ENCODE data around the gene VPS37B. TPM values are rescaled to one million over a fixed set of nuclear protein-coding genes. Genes with fewer than 3 reads are reported as not detected.

Gene VPS37B
- total and polyA plus RNA-seq, 2 of the 8 experiments (the other 6 are each of a cell fraction or from before 2014, with no cell fraction given), result 11.9 to 15.7 TPM

DNA sequence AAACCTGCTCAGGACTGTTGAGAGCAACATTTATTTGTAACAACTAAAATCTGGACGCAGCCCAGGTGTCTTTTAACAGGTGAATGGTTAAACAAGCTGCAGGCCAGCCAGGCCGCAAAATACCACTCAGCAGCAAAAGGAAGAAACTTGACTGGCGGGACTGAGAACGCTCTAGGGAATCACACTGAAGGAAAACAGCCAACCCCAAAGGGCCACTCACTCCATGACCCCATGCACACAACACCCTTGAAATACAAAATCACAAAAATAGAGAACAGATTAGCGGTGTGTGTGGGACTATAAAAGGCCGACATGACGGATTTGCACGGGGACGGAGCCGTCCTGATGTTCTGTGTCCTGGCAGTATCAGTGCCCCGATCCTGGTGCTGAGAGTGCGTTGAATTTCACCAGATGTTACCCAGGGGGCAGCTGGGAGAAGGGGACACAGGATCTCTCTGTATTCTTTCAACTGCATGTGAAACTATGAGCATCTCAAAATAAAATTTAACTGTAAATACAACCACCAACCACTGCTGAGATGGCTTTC lies 23.0 kb downstream of the VPS37B start:
- Histone ChIP-seq H3K4ac (replicated peaks; ENCODE audit: insufficient read length, low read depth, low read length) (no peak overlapping the region), H3K23ac (ENCODE audit: insufficient read length) (no peak overlapping the region), H3K9ac (replicated peaks in 1 of 4; ENCODE audit: extremely low read depth in 1 of 4, low read depth in 3 of 4, low read length in 3 of 4) (no peak overlapping the region), H3K4me3 (ENCODE audit: extremely low read depth in 1 of 4, insufficient read depth in 2 of 4, low read depth in 3 of 4, low read length in 4 of 4) (no peak overlapping the region), H4K20me1 (replicated peaks in 1 of 2; ENCODE audit: control insufficient read depth in 1 of 2, insufficient read depth in 2 of 2, low read length in 2 of 2) (peaks cover 57 to 80% of the 10 kb centered on the region in 2 experiments), H2AK5ac (ENCODE audit: low read depth, low read length) (peak overlapping the region; percentile 85; the same call in 1 of the 2 replicates), H3K4me1 (replicated peaks in 1 of 4; ENCODE audit: control insufficient read depth in 3 of 4, insufficient read depth in 4 of 4, low read length in 3 of 4) (peaks cover 6 to 25% (median 9%) of the 10 kb centered on the region in 4 experiments), H2BK15ac (ENCODE audit: low read length) (no peak overlapping the region), H3K23me2 (ENCODE audit: low read depth, low read length) (no peaks in the 10 kb centered on the region), H3K27ac (ENCODE audit: low read depth, low read length) (no peak overlapping the region), H3K56ac (replicated peaks; ENCODE audit: insufficient read length, low read depth, low read length) (no peak overlapping the region), H2BK12ac (ENCODE audit: low read depth, low read length) (peak overlapping the region; percentile 75; the same call in 1 of the 2 replicates), H3K79me1 (ENCODE audit: low read depth, low read length) (peaks cover 4% of the 10 kb centered on the region), H2BK5ac (ENCODE audit: low read depth, low read length) (no peak overlapping the region), H2BK20ac (ENCODE audit: low read length) (no peak overlapping the region), H3K9me3 (ENCODE audit: insufficient read depth in 2 of 2, low read depth in 1 of 2, low read length in 1 of 2) (no peaks in the 10 kb centered on the region), H3K18ac (ENCODE audit: extremely low read depth, low read length) (no peak overlapping the region), H4K8ac (ENCODE audit: extremely low read depth, insufficient read depth, low read length) (0 out of 2 replicates have a peak overlapping the region, but pooled peaks have one; percentile 81), H3K36me3 (ENCODE audit: control insufficient read depth in 2 of 4, insufficient read depth in 4 of 4, low read length in 3 of 4) (peaks cover 0 to 21% (median 8%) of the 10 kb centered on the region in 4 experiments; a peak in 4 of 8 replicates), H2AFZ (ENCODE audit: low read length) (no peak overlapping the region), H2BK120ac (replicated peaks; ENCODE audit: low read depth, low read length) (no peak overlapping the region), H4K91ac (replicated peaks; ENCODE audit: insufficient read length, low read length) (no peak overlapping the region), H4K5ac (ENCODE audit: insufficient read length, low read depth, low read length) (no peak overlapping the region), H3K4me2 (ENCODE audit: insufficient read depth in 1 of 2, low read depth in 2 of 2, low read length in 2 of 2) (no peak overlapping the region), H3K14ac (ENCODE audit: insufficient read length) (no peak overlapping the region), H3K79me2 (ENCODE audit: control insufficient read depth in 1 of 2, insufficient read depth in 2 of 2, low read length in 2 of 2) (no peaks in the 10 kb centered on the region), H3K27me3 (replicated peaks in 1 of 4; ENCODE audit: control insufficient read depth in 3 of 4, extremely low read depth in 1 of 4, insufficient read depth in 3 of 4, low read length in 3 of 4) (peaks cover 52 to 99% (median 97%) of the 10 kb centered on the region in 4 experiments)
- FAIRE-seq (no peak), DNase-seq (ENCODE audit: low read depth in 1 of 2, low spot score in 2 of 2) (no peak)
- ChIA-PET POLR2A (ENCODE audit: partially characterized antibody) (interaction anchor here (1.0 to 1.9 kb wide), 8 partner anchors 8 to 106 kb away, joined by 3 to 8 read pairs (median 5); no protein-coding TSS in a partner anchor), CTCF (ENCODE audit: partially characterized antibody) (interaction anchor here (1.4 to 20.1 kb wide), 5 partner anchors 8 to 365 kb away, joined by 3 to 473 read pairs (median 18); no protein-coding TSS in a partner anchor)
- WGBS, 2 experiments (ENCODE audit: extremely low coverage in 1 of 2, insufficient coverage in 1 of 2, insufficient read length in 1 of 2, insufficient replicate concordance in 2 of 2, low coverage in 1 of 2, low lambda C conversion rate in 2 of 2, missing lambda C conversion rate in 1 of 2), result 66% methylated on average over 12 of the region's 12 CpGs; no CpG with 5 or more reads in 1 of the 2 experiments
- TF ChIP-seq JUND (IDR thresholded peaks at IDR 0.05; ENCODE audit: low read length), result no peak
- TF ChIP-seq, protein P1, sequence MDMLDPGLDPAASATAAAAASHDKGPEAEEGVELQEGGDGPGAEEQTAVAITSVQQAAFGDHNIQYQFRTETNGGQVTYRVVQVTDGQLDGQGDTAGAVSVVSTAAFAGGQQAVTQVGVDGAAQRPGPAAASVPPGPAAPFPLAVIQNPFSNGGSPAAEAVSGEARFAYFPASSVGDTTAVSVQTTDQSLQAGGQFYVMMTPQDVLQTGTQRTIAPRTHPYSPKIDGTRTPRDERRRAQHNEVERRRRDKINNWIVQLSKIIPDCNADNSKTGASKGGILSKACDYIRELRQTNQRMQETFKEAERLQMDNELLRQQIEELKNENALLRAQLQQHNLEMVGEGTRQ (IDR thresholded peaks at IDR 0.05; ENCODE audit: low read length), result no peak
- TF ChIP-seq, protein P2, sequence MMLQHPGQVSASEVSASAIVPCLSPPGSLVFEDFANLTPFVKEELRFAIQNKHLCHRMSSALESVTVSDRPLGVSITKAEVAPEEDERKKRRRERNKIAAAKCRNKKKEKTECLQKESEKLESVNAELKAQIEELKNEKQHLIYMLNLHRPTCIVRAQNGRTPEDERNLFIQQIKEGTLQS (IDR thresholded peaks at IDR 0.05; ENCODE audit: insufficient read depth, low read depth, low read length), result no peak
- no peak for TF ChIP-seq YY1 (IDR thresholded peaks at IDR 0.05; ENCODE audit: low read depth, low read length)
- TF ChIP-seq RFX5 (IDR thresholded peaks at IDR 0.05; ENCODE audit: borderline replicate concordance, low read depth, low read length), result no peak
- no peak for TF ChIP-seq HDAC6 (IDR thresholded peaks at IDR 0.05; ENCODE audit: low read depth, low read length)
- no peak for TF ChIP-seq EP300 (IDR thresholded peaks at IDR 0.05; ENCODE audit: borderline replicate concordance in 1 of 2, low read depth in 2 of 2, low read length in 2 of 2)
- 0 out of 2 replicates have a peak, but pooled peaks have one; percentile 19 for TF ChIP-seq SUZ12 (IDR thresholded peaks at IDR 0.05; ENCODE audit: low read length)
- peak; percentile 40 for TF ChIP-seq RNF2 (IDR thresholded peaks at IDR 0.05; ENCODE audit: borderline replicate concordance, low read depth, low read length, missing control alignments, poor library complexity, severe bottlenecking)
- TF ChIP-seq NANOG (IDR thresholded peaks at IDR 0.05; ENCODE audit: insufficient read depth, low read depth, low read length, poor library complexity, severe bottlenecking), result no peak

All from H1 (cell line).